Stimulated activated CD8-positive, alpha-beta memory T cell treated with anti-CD3 and anti-CD28 coated beads, Interleukin-12 subunit alpha, Interleukin-12 subunit beta, amount 100 ng/mL, for 4 hours (primary cell): ENCODE measurements around the gene EPS8.

Source experiments
- DNase-seq: peaks from one replicate; pipeline ENCODE4 v3.0.0-alpha.2; 2020; ENCODE audit warnings: low read depth

EPS8 gene

DNA sequence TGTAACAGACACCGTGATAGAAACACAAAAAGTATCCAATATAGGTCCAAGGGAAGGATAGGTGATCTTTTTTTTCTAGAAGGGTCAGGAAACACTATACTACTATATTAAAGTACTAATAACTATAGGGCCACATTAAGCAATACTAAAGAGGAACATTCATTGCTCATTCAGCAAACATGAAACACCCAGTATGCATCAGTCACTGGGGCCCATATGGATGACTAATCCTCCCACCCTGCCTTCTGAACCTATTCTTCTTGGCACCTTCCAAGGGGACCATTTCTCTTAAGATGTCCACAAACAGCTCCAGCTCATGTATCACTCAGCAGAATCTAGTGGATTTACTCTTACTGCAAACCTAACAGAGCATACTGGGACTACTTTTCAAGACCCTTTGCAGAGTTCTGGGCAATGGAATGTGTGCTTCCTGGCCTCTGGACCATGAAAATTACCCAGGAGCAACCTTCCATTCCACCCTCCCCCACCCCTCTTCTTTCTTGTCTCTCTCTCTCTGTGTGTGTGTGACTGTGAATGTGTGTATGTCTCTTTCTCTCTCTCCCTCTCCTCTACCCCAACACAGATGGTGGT is 187.9 kb downstream of the EPS8 start:
- no peak for DNase-seq

DNA sequence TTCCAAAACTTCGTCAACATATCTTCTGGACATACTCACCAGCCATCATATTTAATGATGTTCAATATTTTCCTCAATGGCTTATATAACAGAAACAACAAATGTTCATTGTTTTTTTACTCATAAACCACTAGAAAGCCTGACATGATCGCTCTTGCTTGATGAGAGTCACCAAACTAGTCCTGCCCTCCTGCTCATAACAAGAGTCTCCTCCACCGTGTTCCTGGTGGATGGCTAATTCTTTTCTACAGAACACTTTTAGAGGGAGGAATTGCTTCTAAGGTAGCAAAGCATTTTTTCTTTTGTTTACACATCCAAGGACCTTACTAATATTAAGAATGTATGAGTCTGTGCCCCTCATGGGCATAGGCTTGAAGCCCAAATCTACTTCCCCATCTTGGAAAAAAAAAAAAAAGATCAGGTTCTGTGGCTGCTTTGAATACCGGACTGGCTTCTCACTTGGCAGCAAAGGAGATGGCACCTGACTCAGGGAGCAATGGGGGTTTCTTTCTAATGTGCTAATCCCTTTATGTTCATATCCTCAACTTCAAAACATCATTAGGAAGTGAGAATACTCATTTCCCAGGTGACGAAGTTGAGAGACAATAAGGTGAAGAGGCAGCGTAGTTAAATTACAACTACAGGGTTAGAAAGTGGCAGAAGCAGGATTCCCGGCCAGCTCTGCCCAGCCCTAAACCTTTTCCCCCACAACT is 188.8 kb downstream of the EPS8 start:
- no peak for DNase-seq

DNA sequence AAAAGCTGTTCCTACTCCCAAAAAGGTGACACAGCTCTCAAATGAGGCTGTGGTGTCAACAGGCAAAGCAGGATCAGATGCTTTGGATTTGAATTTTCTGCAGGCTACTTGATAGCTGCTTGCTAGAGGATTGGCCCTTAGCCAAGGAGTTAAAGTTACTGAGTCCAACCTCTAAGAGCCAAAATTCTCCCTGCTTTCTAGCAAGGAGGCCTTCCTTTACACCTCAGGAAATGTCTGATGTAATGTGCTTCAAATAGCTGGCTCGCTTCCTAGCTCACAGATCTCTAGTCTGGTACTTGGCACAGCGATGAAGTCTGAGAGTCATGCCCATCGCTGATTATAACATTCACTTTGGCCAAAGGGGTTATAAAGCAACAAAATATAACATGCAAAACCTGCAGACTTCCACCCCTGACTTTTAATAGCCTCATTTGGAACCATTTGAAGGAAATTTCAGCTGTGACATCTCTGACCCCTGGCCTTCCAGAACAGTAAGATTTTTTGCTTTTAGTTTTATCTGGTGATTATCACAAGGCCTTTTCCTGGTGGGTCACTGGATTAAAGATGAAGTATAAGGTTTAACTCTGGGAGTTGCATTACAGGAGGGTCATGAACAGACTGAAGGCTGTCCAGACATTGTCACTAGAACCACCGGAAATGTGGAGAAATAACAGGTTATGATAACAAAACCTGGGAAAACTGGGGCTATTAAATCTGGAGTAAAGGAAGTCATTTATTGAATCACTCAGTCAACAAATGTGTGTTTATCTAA is 189.7 kb downstream of the EPS8 start:
- no peak for DNase-seq

- no peak for DNase-seq
Measured at GRCh38 chr12:15597125-15597830, 191.9 kb downstream of the EPS8 start.

- no peak for DNase-seq
Measured at GRCh38 chr12:15596174-15596573, 193.0 kb downstream of the EPS8 start.

DNA sequence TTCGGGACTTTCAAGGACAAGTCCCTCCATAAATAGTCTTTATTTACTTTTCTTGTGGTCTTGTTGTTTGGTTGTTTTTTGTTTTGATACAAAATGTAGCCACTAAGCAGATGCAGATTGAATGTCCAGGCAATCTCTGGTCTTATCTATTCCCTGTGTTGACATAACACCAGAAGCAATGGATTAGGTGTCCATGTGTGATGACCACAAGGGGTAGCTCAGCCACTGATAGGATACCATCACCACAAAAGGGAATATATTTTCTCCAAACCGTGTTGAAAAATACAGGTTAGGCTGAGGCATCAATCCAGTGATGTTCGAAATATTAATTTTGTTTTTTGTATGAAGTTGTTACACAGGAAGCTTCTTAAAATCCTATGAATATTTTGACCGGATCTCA is 196.3 kb downstream of the EPS8 start:
- no peak for DNase-seq

DNA sequence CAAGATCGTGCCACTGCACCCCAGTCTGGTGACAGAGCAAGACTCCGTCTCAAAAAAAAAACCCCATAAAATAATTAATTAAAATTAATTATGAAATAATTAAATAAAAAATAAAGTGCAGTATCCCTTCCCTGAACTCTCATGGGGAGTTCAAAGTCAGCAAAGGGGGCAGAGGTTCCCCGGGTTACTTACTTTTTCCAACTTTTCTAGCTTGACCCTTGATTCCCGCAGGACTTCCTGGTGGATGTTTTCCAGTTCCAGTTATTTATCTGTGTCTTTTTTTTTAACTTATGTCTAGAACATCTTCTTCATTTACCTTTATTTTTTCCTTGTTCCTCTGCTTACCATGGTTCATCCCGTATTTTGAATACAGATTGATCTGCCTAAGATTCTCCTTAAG is 197.4 kb downstream of the EPS8 start:
- DNase-seq = no peak

GRCh38 chr12:15590180-15590826 is 198.9 kb downstream of the EPS8 start:
- peak; percentile 3 for DNase-seq

DNA sequence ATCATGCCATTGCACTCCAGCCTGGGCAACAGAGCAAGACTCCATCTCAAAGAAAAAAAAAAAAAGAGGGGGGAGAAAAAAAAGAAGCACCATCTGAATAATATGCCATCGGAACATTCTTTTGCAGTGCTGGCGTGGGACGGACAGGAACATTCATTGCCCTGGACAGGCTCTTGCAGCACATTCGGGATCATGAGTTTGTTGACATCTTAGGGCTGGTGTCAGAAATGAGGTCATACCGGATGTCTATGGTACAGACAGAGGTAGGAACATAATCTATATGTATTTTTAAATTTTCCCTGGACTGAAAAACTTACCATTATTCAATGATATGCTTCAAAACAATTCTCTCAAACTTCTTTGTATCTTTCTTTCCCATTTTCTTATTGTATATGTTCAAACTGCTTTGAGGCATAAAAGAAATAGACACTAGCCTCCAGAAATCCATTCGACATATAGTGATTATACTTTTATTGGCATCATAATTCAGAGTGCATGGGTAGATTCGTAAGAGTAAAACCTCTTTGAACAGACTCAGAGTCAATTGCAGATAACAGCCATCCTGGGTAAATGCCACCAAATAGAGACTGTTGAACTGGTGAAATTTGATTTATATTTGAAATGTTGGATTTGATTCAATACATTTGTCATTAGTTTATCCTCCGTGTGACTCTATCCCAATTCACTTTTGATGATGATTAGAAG is 199.7 kb downstream of the EPS8 start:
- no peak for DNase-seq

DNA sequence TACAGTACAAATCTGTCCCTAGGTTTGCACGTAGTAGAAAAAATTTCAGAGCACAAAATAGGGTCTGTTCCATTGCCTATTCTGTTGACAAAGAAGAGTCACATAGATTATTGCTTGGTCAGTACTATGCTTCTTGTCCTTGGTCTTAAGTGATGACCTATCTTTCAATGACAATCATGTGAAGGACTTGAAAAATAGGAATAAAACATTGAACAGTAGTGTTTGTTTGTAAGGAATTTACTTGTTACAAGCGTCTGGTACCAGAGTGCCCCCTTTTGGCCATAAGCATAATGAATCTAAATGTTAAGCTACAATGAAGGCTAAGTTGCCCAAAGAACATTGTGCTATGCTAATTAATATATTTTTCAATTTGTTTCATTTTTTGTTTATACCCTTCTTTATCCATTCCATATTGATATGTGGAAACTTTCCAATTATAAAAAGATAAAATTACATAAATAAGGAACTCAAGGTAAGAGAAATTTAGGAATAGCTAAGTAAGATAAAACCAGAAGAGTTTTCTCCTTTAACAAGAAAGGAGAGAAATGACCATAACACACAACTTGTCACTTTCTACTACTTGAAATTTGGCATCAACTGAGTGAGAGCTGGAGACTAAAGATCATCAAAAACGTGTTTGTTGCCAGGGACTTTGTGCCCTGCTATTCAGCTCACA is 204.7 kb downstream of the EPS8 start:
- DNase-seq = no peak

DNA sequence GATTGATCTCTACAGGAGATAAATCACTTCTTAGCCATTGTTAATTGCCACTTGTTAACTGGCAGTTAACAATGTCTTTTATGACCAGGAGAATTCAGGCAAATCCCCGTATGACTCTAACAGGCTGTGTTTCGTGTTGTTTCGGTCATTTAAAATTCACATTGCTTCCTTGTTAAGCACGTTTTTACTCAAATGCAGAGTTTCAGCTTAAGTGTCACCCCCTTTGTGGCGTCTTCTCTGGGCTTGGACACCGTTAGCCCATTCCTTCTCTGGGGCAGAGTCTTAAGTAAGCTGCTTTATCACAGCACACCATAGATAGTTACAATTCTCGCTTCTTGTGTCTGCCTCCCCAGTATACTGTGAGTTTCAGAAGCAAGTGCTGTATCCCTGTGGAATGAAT is 205.4 kb downstream of the EPS8 start:
- DNase-seq = no peak

DNA sequence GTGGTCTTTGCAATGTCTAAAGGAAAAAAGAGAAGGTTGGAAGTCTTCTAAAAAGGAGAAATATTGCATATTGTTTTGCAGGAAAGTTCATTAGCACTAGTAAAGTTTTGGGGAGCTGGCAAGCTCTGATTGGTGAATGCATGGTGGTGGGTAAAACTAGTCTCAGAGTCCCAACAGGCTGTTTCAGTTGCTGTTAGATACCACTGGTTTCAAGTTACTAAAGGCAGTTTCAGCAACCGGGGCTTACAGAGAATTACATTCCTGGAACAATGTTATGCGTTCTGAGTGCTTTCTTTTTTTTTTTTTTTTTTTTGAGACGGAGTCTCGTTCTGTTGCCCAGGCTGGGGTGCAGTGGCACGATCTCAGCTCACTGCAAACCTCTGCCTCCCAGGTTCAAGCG is 208.2 kb downstream of the EPS8 start:
- DNase-seq = no peak

DNA sequence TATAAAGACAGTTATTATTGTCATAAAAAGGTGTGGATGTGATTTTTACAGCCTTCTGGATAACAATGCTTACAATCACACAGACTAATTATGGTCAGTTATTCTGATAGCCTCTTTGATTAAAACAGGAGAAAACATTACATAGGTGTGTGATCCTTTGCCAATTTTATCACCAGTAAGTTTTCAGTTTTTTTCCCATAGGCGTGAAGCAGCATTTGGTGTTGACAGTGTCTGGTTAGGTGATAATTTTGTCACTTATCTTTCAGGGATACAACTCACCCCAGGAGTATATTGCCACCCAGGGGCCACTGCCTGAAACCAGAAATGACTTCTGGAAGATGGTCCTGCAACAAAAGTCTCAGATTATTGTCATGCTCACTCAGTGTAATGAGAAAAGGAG is 208.8 kb downstream of the EPS8 start:
- no peak for DNase-seq

- DNase-seq = no peak
Measured at GRCh38 chr12:15575671-15576541, 213.3 kb downstream of the EPS8 start.

DNA sequence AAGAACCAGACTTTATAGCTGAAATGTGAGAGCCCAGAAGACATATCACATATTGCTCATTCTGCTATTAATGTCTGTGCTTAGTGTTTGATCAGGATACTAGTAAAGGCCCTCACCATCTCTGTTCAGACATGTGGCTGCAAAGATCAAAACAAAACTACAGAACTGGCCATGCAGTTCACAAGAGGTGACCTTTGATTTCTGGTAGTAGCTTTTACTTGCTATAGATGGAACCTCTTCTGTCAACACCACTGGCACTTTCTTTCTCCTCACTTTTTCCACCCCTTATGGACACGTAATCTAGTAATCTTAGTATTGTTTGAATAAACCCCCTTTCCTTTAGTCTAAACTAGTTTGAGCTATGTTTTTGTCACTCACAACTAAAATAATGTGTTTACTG is 214.8 kb downstream of the EPS8 start:
- no peak for DNase-seq
